Activated CD4-positive, alpha-beta T cell treated with anti-CD3 and anti-CD28 coated beads, Interleukin-2, amount 50 U/mL, for 24 hours (primary cell): Measurements from ENCODE around the gene BRAF.
"Not testable (repeated sequence)": the region's sequence is repeated elsewhere in the genome, so short reads cannot be mapped to it uniquely, and the experiment has no call there.

Experiments
- DNase-seq, 2 donors: peaks; one replicate each; pipeline ENCODE4 v3.0.0-alpha.2; 2020; ENCODE audit warnings: low read depth in 1 of 2, low spot score in 1 of 2

The BRAF gene

GRCh38 chr7:140684066-140684950 is 240.4 kb downstream of the BRAF start:
- DNase-seq = no peak

- no peak for DNase-seq
These were observed 241.1 kb downstream of the BRAF start for GRCh38 chr7:140683657-140684056.

GRCh38 chr7:140681766-140682165 is 243.0 kb downstream of the BRAF start:
- no peak for DNase-seq

GRCh38 chr7:140680886-140681285 is 243.8 kb downstream of the BRAF start:
- no peak for DNase-seq

GRCh38 chr7:140679186-140679585 is 245.5 kb downstream of the BRAF start:
- no peak for DNase-seq

GRCh38 chr7:140678816-140679130 is 246.0 kb downstream of the BRAF start:
- DNase-seq = no peak

- DNase-seq = no peak
These were observed 246.5 kb downstream of the BRAF start for GRCh38 chr7:140678081-140678815.

- DNase-seq = no peak
These were observed 247.2 kb downstream of the BRAF start for GRCh38 chr7:140677496-140677895.

GRCh38 chr7:140676956-140677355 is 247.8 kb downstream of the BRAF start:
- DNase-seq = not testable (repeated sequence)

- no peak for DNase-seq
These were observed 248.4 kb downstream of the BRAF start for GRCh38 chr7:140676306-140676705.

GRCh38 chr7:140675726-140676125 is 249.0 kb downstream of the BRAF start:
- no peak for DNase-seq

- DNase-seq = no peak
These were observed 249.6 kb downstream of the BRAF start for GRCh38 chr7:140674899-140675701.

- no peak for DNase-seq
These were observed 250.4 kb downstream of the BRAF start for GRCh38 chr7:140674356-140674800.

GRCh38 chr7:140673774-140674155 is 251.0 kb downstream of the BRAF start:
- no peak for DNase-seq

- DNase-seq = peak; percentile 30 to 49
These were observed 251.5 kb downstream of the BRAF start for GRCh38 chr7:140673063-140673773.

GRCh38 chr7:140672382-140673062 is 252.2 kb downstream of the BRAF start, which contains the start of gene ADCK2:
ADCK2 (plus strand) TSS chr7:140672945; CDS start chr7:140673331, 386 bp downstream.
- peak; percentile 33 to 37 for DNase-seq

GRCh38 chr7:140671966-140672365 is 252.8 kb downstream of the BRAF start:
- no peak for DNase-seq

- DNase-seq = no peak
These were observed 254.3 kb downstream of the BRAF start for GRCh38 chr7:140670343-140670935.

- not testable (repeated sequence) for DNase-seq
These were observed 254.9 kb downstream of the BRAF start for GRCh38 chr7:140669862-140670261.

- DNase-seq = no peak
These were observed 255.4 kb downstream of the BRAF start for GRCh38 chr7:140669352-140669751.
